Tibial nerve (tissue), 4 donors: ENCODE data around the gene MELTF. TPM values are rescaled to one million over a fixed set of nuclear protein-coding genes. Genes with fewer than 3 reads are reported as not detected.

ENCODE experiments used
- DNase-seq, 2 donors: peaks; one replicate each; pipeline ENCODE4 v3.0.0-alpha.2; 2019; ENCODE audit warnings: low spot score in 2 of 2
- H3K27ac ChIP-seq, 4 donors: fragments of 200-600 bp; sonication (generic) in 3 of 4; one replicate each; pipeline ENCODE4 v1.5.1; 2017 to 2019; ENCODE audit warnings: mild to moderate bottlenecking in 1 of 4
- H3K27me3 ChIP-seq, 2 donors: fragments of 200-600 bp; sonication (generic) in 1 of 2; one replicate each; pipeline versions ENCODE4 v1.5.1 to v1.6.0; 2017 to 2019
- H3K36me3 ChIP-seq, 3 donors: fragments of 200-600 bp; sonication (generic); one replicate each; pipeline ENCODE4 v1.5.1; 2018 to 2019
- H3K4me1 ChIP-seq, 4 donors: fragments of 200-600 bp; sonication (generic) in 3 of 4; one replicate each; pipeline ENCODE4 v1.5.1; 2017 to 2019
- H3K4me3 ChIP-seq, 4 donors: fragments of 200-600 bp; sonication (generic) in 3 of 4; one replicate each; pipeline ENCODE4 v1.5.1; 2017 to 2019; ENCODE audit warnings: mild to moderate bottlenecking in 1 of 4, moderate library complexity in 1 of 4
- H3K9me3 ChIP-seq, 4 donors: fragments of 200-600 bp; sonication (generic) in 3 of 4; one replicate each; pipeline ENCODE4 v1.5.1; 2017 to 2019
- EP300 ChIP-seq, 2 donors: sonication (generic); formaldehyde crosslinking; IDR thresholded peaks; one replicate each; pipeline ENCODE4 v1.6.1; 2017; ENCODE audit warnings: antibody characterized with exemption in 2 of 2, mild to moderate bottlenecking in 1 of 2
- POLR2A ChIP-seq, 2 donors: fragments of 450-650 bp; IDR thresholded peaks; one replicate each; pipeline ENCODE4 v1.6.1; 2017; ENCODE audit warnings: antibody characterized with exemption in 2 of 2, mild to moderate bottlenecking in 2 of 2, moderate library complexity in 2 of 2
- WGBS, 2 donors: methylation state at CpG; one replicate each; pipeline ENCODE4 v1.1.5; 2018; 5-methylcytosine and 5-hydroxymethylcytosine counted together
- total RNA-seq, 4 donors: library from RNA; depleted of rRNA; stranded (reverse); fragments of >200 nt; gene quantifications; one replicate each; pipeline ENCODE4 v1.1.0, GENCODE V29; 2016
- TF ChIP-seq, protein P1 (sequence below), 5 experiments: fragments of 200-600 bp in 3 of 5; fragments of 450-650 bp in 2 of 5; sonication (generic) in 3 of 5; IDR thresholded peaks; one replicate each; pipeline ENCODE4 v1.5.1; 2016 to 2019; ENCODE audit warnings: antibody characterized with exemption in 5 of 5, mild to moderate bottlenecking in 3 of 5, moderate library complexity in 2 of 5

MELTF gene
- total RNA-seq, 4 donors from 2014 or later = 3.3 to 8.8 (median 7.0) TPM

- H3K27me3 ChIP-seq = peaks cover 0 to 6% of the 10 kb centered on the region in 2 donors
- TF ChIP-seq EP300 (IDR thresholded peaks at IDR 0.05) = no peak
- no peak for TF ChIP-seq POLR2A (IDR thresholded peaks at IDR 0.05)
- TF ChIP-seq, protein P1, sequence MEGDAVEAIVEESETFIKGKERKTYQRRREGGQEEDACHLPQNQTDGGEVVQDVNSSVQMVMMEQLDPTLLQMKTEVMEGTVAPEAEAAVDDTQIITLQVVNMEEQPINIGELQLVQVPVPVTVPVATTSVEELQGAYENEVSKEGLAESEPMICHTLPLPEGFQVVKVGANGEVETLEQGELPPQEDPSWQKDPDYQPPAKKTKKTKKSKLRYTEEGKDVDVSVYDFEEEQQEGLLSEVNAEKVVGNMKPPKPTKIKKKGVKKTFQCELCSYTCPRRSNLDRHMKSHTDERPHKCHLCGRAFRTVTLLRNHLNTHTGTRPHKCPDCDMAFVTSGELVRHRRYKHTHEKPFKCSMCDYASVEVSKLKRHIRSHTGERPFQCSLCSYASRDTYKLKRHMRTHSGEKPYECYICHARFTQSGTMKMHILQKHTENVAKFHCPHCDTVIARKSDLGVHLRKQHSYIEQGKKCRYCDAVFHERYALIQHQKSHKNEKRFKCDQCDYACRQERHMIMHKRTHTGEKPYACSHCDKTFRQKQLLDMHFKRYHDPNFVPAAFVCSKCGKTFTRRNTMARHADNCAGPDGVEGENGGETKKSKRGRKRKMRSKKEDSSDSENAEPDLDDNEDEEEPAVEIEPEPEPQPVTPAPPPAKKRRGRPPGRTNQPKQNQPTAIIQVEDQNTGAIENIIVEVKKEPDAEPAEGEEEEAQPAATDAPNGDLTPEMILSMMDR (IDR thresholded peaks at IDR 0.05) = no peak
- H3K9me3 ChIP-seq = peaks cover 0 to 11% (median 0%) of the 10 kb centered on the region in 4 donors
- no peak overlapping the region for H3K27ac ChIP-seq
- no peaks in the 10 kb centered on the region for H3K36me3 ChIP-seq
- WGBS, 2 donors = 33 to 85% methylated on average over 1 to 6 of the region's 6 CpGs
- H3K4me3 ChIP-seq = no peak overlapping the region
- DNase-seq = no peak
- no peaks in the 10 kb centered on the region for H3K4me1 ChIP-seq
These were observed 44.3 kb downstream of the MELTF start for GRCh38 chr3:196985298-196985697.

GRCh38 chr3:196983186-196983585, 46.4 kb downstream of the MELTF start:
- Histone ChIP-seq H3K27ac (no peak overlapping the region), H3K27me3 (peaks cover 0 to 6% of the 10 kb centered on the region in 2 donors), H3K36me3 (no peaks in the 10 kb centered on the region), H3K4me1 (peaks cover 0 to 7% (median 0%) of the 10 kb centered on the region in 4 donors), H3K4me3 (no peak overlapping the region), H3K9me3 (peaks cover 0 to 11% (median 0%) of the 10 kb centered on the region in 4 donors)
- no peak for TF ChIP-seq POLR2A (IDR thresholded peaks at IDR 0.05)
- no peak for TF ChIP-seq EP300 (IDR thresholded peaks at IDR 0.05)
- TF ChIP-seq, protein P1 (IDR thresholded peaks at IDR 0.05) = no peak
- no peak for DNase-seq
- 64 to 86% methylated on average over 1 of the region's 1 CpG for WGBS, 2 donors

DNA sequence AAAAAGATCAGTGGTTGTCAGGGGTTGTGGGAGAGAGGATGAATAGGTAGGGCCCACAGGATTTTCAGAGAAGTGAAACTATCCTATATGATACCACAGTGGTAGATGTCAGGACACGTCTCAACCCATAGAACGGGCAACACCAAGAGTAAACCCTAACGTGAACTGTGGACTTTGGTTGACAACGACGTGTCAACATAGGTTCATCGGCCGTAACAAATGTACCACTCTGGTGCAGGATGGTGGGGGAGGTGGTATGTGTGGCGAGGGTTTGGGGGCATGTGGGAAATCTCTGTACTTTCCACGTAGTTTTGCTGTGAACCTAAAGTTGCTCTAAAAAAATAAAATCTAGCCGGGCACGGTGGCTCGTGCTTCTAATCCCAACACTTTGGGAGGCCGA, 48.0 kb downstream of the MELTF start:
- no peak for DNase-seq
- Histone ChIP-seq H3K27ac (no peak overlapping the region), H3K9me3 (peaks cover 0 to 11% (median 0%) of the 10 kb centered on the region in 4 donors), H3K4me1 (peaks cover 0 to 7% (median 0%) of the 10 kb centered on the region in 4 donors), H3K4me3 (no peak overlapping the region), H3K36me3 (no peaks in the 10 kb centered on the region), H3K27me3 (peaks cover 0 to 2% of the 10 kb centered on the region in 2 donors)
- 94 to 95% methylated on average over 13 of the region's 13 CpGs for WGBS, 2 donors
- TF ChIP-seq POLR2A (IDR thresholded peaks at IDR 0.05) (no peak), EP300 (IDR thresholded peaks at IDR 0.05) (no peak)
- TF ChIP-seq, protein P1 (IDR thresholded peaks at IDR 0.05) = no peak

DNA sequence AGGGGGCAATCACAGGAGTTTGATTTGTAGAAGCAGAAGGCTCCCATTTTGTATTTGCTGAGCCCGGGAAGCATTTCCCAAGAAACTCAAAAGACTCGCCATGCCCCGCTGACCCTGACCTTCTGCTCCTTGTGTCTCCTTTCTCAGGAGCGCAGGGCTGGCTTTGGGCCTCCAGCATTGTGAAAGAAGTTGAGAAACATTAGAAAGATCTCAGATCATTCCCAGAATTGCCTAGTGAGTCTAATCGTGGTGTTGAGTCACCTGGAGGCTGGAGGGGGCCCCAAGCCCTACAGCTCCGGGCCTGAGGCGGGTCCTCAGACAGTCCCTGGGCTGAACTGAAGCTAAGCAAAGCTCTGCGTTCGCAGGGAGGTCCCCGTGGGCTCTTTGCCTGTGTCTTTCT, 50.1 kb downstream of the MELTF start:
- TF ChIP-seq EP300 (IDR thresholded peaks at IDR 0.05) (peak in 1 of 2 donors; percentile 53), POLR2A (IDR thresholded peaks at IDR 0.05) (no peak)
- 63 to 78% methylated on average over 10 of the region's 10 CpGs for WGBS, 2 donors
- DNase-seq = peak in 1 of 2 donors; percentile 66

DNA sequence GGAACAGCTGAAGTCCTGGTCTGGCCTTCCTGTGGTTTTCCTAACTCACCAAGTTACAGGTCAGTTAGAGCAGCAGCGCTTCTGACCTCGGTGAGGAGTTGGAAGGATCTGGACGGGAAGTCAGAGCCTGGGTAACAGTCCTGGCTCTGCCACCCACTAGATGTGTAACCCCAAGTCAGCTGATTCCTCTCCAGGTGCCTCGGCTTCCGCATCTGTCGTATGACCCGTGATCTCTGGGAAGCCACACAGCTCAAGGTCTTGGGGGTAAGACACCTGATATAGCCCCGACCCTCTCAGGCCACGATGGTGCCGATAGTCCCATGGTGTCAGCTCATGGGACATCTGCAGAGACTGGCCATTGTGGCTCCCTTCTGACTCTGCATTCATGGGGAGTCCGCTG, 52.7 kb downstream of the MELTF start:
- WGBS, 2 donors = 83 to 88% methylated on average over 9 to 10 of the region's 11 CpGs
- TF ChIP-seq, protein P1 (IDR thresholded peaks at IDR 0.05) = no peak
- TF ChIP-seq EP300 (IDR thresholded peaks at IDR 0.05) (no peak), POLR2A (IDR thresholded peaks at IDR 0.05) (no peak)

More for the DNA sequence above, 50.1 kb downstream of the MELTF start:
- H3K4me3 ChIP-seq = no peak overlapping the region
- H3K4me1 ChIP-seq = peaks cover 0 to 7% (median 0%) of the 10 kb centered on the region in 4 donors
- no peaks in the 10 kb centered on the region for H3K36me3 ChIP-seq
- H3K9me3 ChIP-seq = peaks cover 0 to 11% (median 0%) of the 10 kb centered on the region in 4 donors
- no peaks in the 10 kb centered on the region for H3K27me3 ChIP-seq
- H3K27ac ChIP-seq = no peak overlapping the region

More for the DNA sequence above, 52.7 kb downstream of the MELTF start:
- no peak overlapping the region for H3K4me3 ChIP-seq
- no peaks in the 10 kb centered on the region for H3K36me3 ChIP-seq
- no peak overlapping the region for H3K27ac ChIP-seq
- H3K4me1 ChIP-seq = peaks cover 0 to 7% (median 0%) of the 10 kb centered on the region in 4 donors
- no peaks in the 10 kb centered on the region for H3K27me3 ChIP-seq
- DNase-seq = no peak
- H3K9me3 ChIP-seq = no peaks in the 10 kb centered on the region
